Thymus (tissue), 14 donors: Measurements from ENCODE around the gene NPLOC4. TPM values are rescaled to one million over a fixed set of nuclear protein-coding genes. Genes with fewer than 3 reads are reported as not detected.

Experiments used
- DNase-seq, 9 donors: peaks; one replicate each; pipeline ENCODE4 v3.0.0-alpha.2; 2013; ENCODE audit warnings: low spot score in 9 of 9, low read depth in 6 of 9, missing footprints in 1 of 9
- H3K27ac ChIP-seq, 2 donors: one replicate each; pipeline ENCODE4 v1.5.1; 2013; ENCODE audit warnings: control low read depth in 1 of 2, low read depth in 1 of 2, low read length in 1 of 2, mild to moderate bottlenecking in 1 of 2, moderate library complexity in 1 of 2
- H3K27me3 ChIP-seq, 2 donors: one replicate each; pipeline ENCODE4 v1.5.1; 2013; ENCODE audit warnings: low read length in 1 of 2; ENCODE audit not compliant: control insufficient read depth in 2 of 2, insufficient read depth in 1 of 2
- H3K36me3 ChIP-seq, 2 donors: one replicate each; pipeline ENCODE4 v1.5.1; 2013; ENCODE audit warnings: low read length in 1 of 2, mild to moderate bottlenecking in 1 of 2, moderate library complexity in 1 of 2; ENCODE audit not compliant: control insufficient read depth in 2 of 2, insufficient read depth in 2 of 2
- H3K4me1 ChIP-seq, 2 donors: one replicate each; pipeline ENCODE4 v1.5.1; 2013; ENCODE audit warnings: low read length in 2 of 2; ENCODE audit not compliant: control insufficient read depth in 2 of 2, insufficient read depth in 2 of 2
- H3K4me3 ChIP-seq, 2 donors: one replicate each; pipeline ENCODE4 v1.5.1; 2013; ENCODE audit warnings: low read length in 2 of 2, control low read depth in 1 of 2, mild to moderate bottlenecking in 1 of 2
- H3K9me3 ChIP-seq, 2 donors: one replicate each; pipeline ENCODE4 v1.5.1; 2013; ENCODE audit warnings: low read length in 1 of 2, mild to moderate bottlenecking in 1 of 2; ENCODE audit not compliant: control insufficient read depth in 2 of 2, insufficient read depth in 1 of 2
- WGBS: extraction: QIAGEN DNeasy Blood & Tissue Kit; methylation state at CpG from one replicate; pipeline ENCODE4 v1.1.7; 2013; 5-methylcytosine and 5-hydroxymethylcytosine counted together
- long read RNA-seq, 10 donors: transcript quantifications; one replicate each; lab custom pipeline, GENCODE V29; 2026
- polyA plus RNA-seq: library from polyadenylated mRNA; stranded (reverse); fragments of 200-250 nt; gene quantifications from one replicate; pipeline ENCODE4 v1.2.3, GENCODE V29; 2013
- total RNA-seq: library from RNA; stranded (reverse); fragments of 120-200 nt; gene quantifications from one replicate; pipeline ENCODE4 v1.2.4, GENCODE V29; 2013
- donor health status: healthy.

NPLOC4 gene
- total RNA-seq (26.1 TPM), polyA plus RNA-seq (43.3 TPM)
- long read RNA-seq, donor 1 = 0 reads
- long read RNA-seq, donor 2, full-length matches to known transcripts = 25 of 35 reads
- long read RNA-seq, donor 2, partial matches to known transcripts = 10 of 35 reads
- long read RNA-seq, donor 2, other reads (novel, unspliced or antisense) = 0 of 35 reads
- long read RNA-seq, donor 3, full-length matches to known transcripts = 3 of 3 reads
- long read RNA-seq, donor 3, partial matches to known transcripts = 0 of 3 reads
- long read RNA-seq, donor 3, other reads (novel, unspliced or antisense) = 0 of 3 reads
- long read RNA-seq, donor 4, full-length matches to known transcripts = 7 of 15 reads
- long read RNA-seq, donor 4, partial matches to known transcripts = 8 of 15 reads
- long read RNA-seq, donor 4, other reads (novel, unspliced or antisense) = 0 of 15 reads
- long read RNA-seq, donor 5, full-length matches to known transcripts = 11 of 11 reads
- long read RNA-seq, donor 5, partial matches to known transcripts = 0 of 11 reads
- long read RNA-seq, donor 5, other reads (novel, unspliced or antisense) = 0 of 11 reads
- long read RNA-seq, donor 6, full-length matches to known transcripts = 6 of 19 reads
- long read RNA-seq, donor 6, partial matches to known transcripts = 6 of 19 reads
- long read RNA-seq, donor 6, other reads (novel, unspliced or antisense) = 7 of 19 reads
- long read RNA-seq, donor 7, full-length matches to known transcripts = 10 of 10 reads
- long read RNA-seq, donor 7, partial matches to known transcripts = 0 of 10 reads
- long read RNA-seq, donor 7, other reads (novel, unspliced or antisense) = 0 of 10 reads
- long read RNA-seq, donor 8, full-length matches to known transcripts = 2 of 2 reads
- long read RNA-seq, donor 8, partial matches to known transcripts = 0 of 2 reads
- long read RNA-seq, donor 8, other reads (novel, unspliced or antisense) = 0 of 2 reads
- long read RNA-seq, donor 9, full-length matches to known transcripts = 5 of 5 reads
- long read RNA-seq, donor 9, partial matches to known transcripts = 0 of 5 reads
- long read RNA-seq, donor 9, other reads (novel, unspliced or antisense) = 0 of 5 reads
- long read RNA-seq, donor 10, full-length matches to known transcripts = 6 of 6 reads
- long read RNA-seq, donor 10, partial matches to known transcripts = 0 of 6 reads
- long read RNA-seq, donor 10, other reads (novel, unspliced or antisense) = 0 of 6 reads

GRCh38 chr17:81636505-81637288, at the start of gene NPLOC4, which contains the start of gene TSPAN10:
Gene NPLOC4, minus strand, starts transcription at chr17:81637112. Its CDS starts 182 bp downstream, at chr17:81636930.
Gene TSPAN10, plus strand, starts transcription at chr17:81637196. Its CDS starts 5,217 bp downstream, at chr17:81642413.
- DNase-seq = peak; percentile 42 to 86 (median 68)
- Histone ChIP-seq H3K27ac (peak within 1 kb of the TSS; percentile 40 to 84), H3K27me3 (no peaks in the 10 kb centered on the region), H3K36me3 (peaks cover 0 to 5% of the 10 kb centered on the region in 2 donors), H3K9me3 (no peaks in the 10 kb centered on the region), H3K4me3 (peak within 1 kb of the TSS; percentile 86 to 94), H3K4me1 (peaks cover 14 to 16% of the 10 kb centered on the region in 2 donors)
- WGBS = under 1% methylated on average over 77 of the region's 77 CpGs

GRCh38 chr17:81686614-81687013, 49.7 kb upstream of the NPLOC4 start:
- no peaks in the 10 kb centered on the region for H3K27me3 ChIP-seq
- no peak overlapping the region for H3K4me3 ChIP-seq
- H3K4me1 ChIP-seq = peaks cover 16 to 25% of the 10 kb centered on the region in 2 donors
- H3K36me3 ChIP-seq = peaks cover 59 to 63% of the 10 kb centered on the region in 2 donors
- no peak overlapping the region for H3K27ac ChIP-seq
- no peaks in the 10 kb centered on the region for H3K9me3 ChIP-seq
- no peak for DNase-seq
- WGBS = 98% methylated on average over 20 of the region's 20 CpGs

- no peak for DNase-seq
Observed at GRCh38 chr17:81685108-81685507, 48.2 kb upstream of the NPLOC4 start.

GRCh38 chr17:81684442-81684911, 47.6 kb upstream of the NPLOC4 start:
- Histone ChIP-seq H3K27ac (peak overlapping the region in 1 of 2 donors; percentile 58), H3K36me3 (peaks cover 43 to 55% of the 10 kb centered on the region in 2 donors), H3K9me3 (no peaks in the 10 kb centered on the region), H3K4me3 (peak overlapping the region; percentile 93 to 99), H3K27me3 (no peaks in the 10 kb centered on the region), H3K4me1 (peaks cover 16 to 25% of the 10 kb centered on the region in 2 donors)
- no peak for DNase-seq
- WGBS = 9% methylated on average over 16 of the region's 16 CpGs

More at GRCh38 chr17:81685108-81685507, 48.2 kb upstream of the NPLOC4 start:
- H3K4me1 ChIP-seq = peaks cover 16 to 25% of the 10 kb centered on the region in 2 donors
- WGBS = 87% methylated on average over 12 of the region's 12 CpGs
- no peaks in the 10 kb centered on the region for H3K27me3 ChIP-seq
- peaks cover 49 to 57% of the 10 kb centered on the region in 2 donors for H3K36me3 ChIP-seq
- H3K9me3 ChIP-seq = no peaks in the 10 kb centered on the region
- peak overlapping the region; percentile 93 to 99 for H3K4me3 ChIP-seq
- H3K27ac ChIP-seq = no peak overlapping the region

GRCh38 chr17:81683584-81684441, 46.9 kb upstream of the NPLOC4 start, which contains the start of the genes ARL16 and HGS:
Gene ARL16, minus strand, starts transcription at chr17:81683797. Its CDS starts 44 bp downstream, at chr17:81683753.
Gene HGS, plus strand, starts transcription at chr17:81684011. Its CDS starts 56 bp downstream, at chr17:81684067.
- no peaks in the 10 kb centered on the region for H3K27me3 ChIP-seq
- peaks cover 36 to 48% of the 10 kb centered on the region in 2 donors for H3K36me3 ChIP-seq
- H3K27ac ChIP-seq = peak within 1 kb of the TSS; percentile 47 to 83
- peak within 1 kb of the TSS; percentile 93 to 99 for H3K4me3 ChIP-seq
- H3K4me1 ChIP-seq = peaks cover 16 to 25% of the 10 kb centered on the region in 2 donors
- DNase-seq = peak; percentile 96 to 100 (median 99)
- no peaks in the 10 kb centered on the region for H3K9me3 ChIP-seq
- WGBS = under 1% methylated on average over 112 of the region's 112 CpGs

- DNase-seq = peak in 2 of 9 donors; percentile 14 to 18
- H3K36me3 ChIP-seq = peaks cover 30 to 42% of the 10 kb centered on the region in 2 donors
- WGBS = under 1% methylated on average over 37 of the region's 37 CpGs
Observed at GRCh38 chr17:81683208-81683583, 46.3 kb upstream of the NPLOC4 start.

GRCh38 chr17:81682565-81683207, 45.8 kb upstream of the NPLOC4 start:
- Histone ChIP-seq H3K9me3 (no peaks in the 10 kb centered on the region), H3K27me3 (no peaks in the 10 kb centered on the region), H3K4me1 (peaks cover 16 to 25% of the 10 kb centered on the region in 2 donors), H3K27ac (peak overlapping the region in 1 of 2 donors; percentile 33), H3K36me3 (peaks cover 25 to 37% of the 10 kb centered on the region in 2 donors), H3K4me3 (peak overlapping the region; percentile 93 to 99)
- WGBS = 51% methylated on average over 19 of the region's 19 CpGs
- no peak for DNase-seq

More at GRCh38 chr17:81683208-81683583, 46.3 kb upstream of the NPLOC4 start:
- H3K4me1 ChIP-seq = peaks cover 16 to 25% of the 10 kb centered on the region in 2 donors
- H3K9me3 ChIP-seq = no peaks in the 10 kb centered on the region
- peak overlapping the region; percentile 47 to 83 for H3K27ac ChIP-seq
- H3K27me3 ChIP-seq = no peaks in the 10 kb centered on the region
- H3K4me3 ChIP-seq = peak overlapping the region; percentile 93 to 99
